WERI-Rb-1 (cell line): Measurements from ENCODE around the gene XIAP.
"Not testable (repeated sequence)": the region's sequence is repeated elsewhere in the genome, so short reads cannot be mapped to it uniquely, and the experiment has no call there.

Experiments used
- DNase-seq: peaks from one replicate; pipeline ENCODE4 v3.0.0-alpha.2; 2020
- H3K27ac ChIP-seq: fragments of 250-450 bp; sonication (Bioruptor Pico); 2 replicates; pipeline ENCODE4 v1.5.1; 2020; ENCODE audit warnings: mild to moderate bottlenecking, moderate library complexity
- H3K27me3 ChIP-seq: fragments of 250-450 bp; sonication (Bioruptor Pico); 2 replicates; pipeline ENCODE4 v1.5.1; 2021; ENCODE audit warnings: mild to moderate bottlenecking, low read depth, moderate library complexity; ENCODE audit not compliant: insufficient read depth, severe bottlenecking
- H3K36me3 ChIP-seq: fragments of 250-450 bp; sonication (Bioruptor Pico); 2 replicates; pipeline ENCODE4 v1.5.1; 2020; ENCODE audit warnings: mild to moderate bottlenecking, moderate library complexity
- H3K4me3 ChIP-seq: 2 replicates; pipeline ENCODE4 v1.5.1; 2011; ENCODE audit warnings: low read depth, mild to moderate bottlenecking, control low read depth, low read length
- H3K9me3 ChIP-seq: fragments of 250-450 bp; sonication (Bioruptor Pico); 2 replicates; pipeline ENCODE4 v1.5.1; 2021; ENCODE audit warnings: mild to moderate bottlenecking, moderate library complexity; ENCODE audit not compliant: severe bottlenecking
- CTCF ChIP-seq: IDR thresholded peaks from 2 replicates; pipeline ENCODE4 v1.5.1; 2011; ENCODE audit warnings: low read depth, mild to moderate bottlenecking, control low read depth, inconsistent platforms, low read length

The XIAP gene

GRCh38 chrX:123878252-123878721 lies 18.4 kb downstream of the XIAP start:
- Histone ChIP-seq H3K27ac (no peak overlapping the region), H3K4me3 (no peak overlapping the region), H3K9me3 (no peaks in the 10 kb centered on the region), H3K36me3 (no peaks in the 10 kb centered on the region), H3K27me3 (peaks cover 4% of the 10 kb centered on the region)
- TF ChIP-seq CTCF = no peak
- no peak for DNase-seq

GRCh38 chrX:123881330-123881729 lies 21.5 kb downstream of the XIAP start:
- no peak for TF ChIP-seq CTCF
- Histone ChIP-seq H3K4me3 (no peak overlapping the region), H3K9me3 (no peaks in the 10 kb centered on the region), H3K27me3 (peaks cover 4% of the 10 kb centered on the region), H3K27ac (no peak overlapping the region), H3K36me3 (no peaks in the 10 kb centered on the region)
- no peak for DNase-seq

GRCh38 chrX:123882391-123882790 lies 22.5 kb downstream of the XIAP start:
- no peaks in the 10 kb centered on the region for H3K9me3 ChIP-seq
- H3K36me3 ChIP-seq = no peaks in the 10 kb centered on the region
- no peak overlapping the region for H3K27ac ChIP-seq
- no peak overlapping the region for H3K4me3 ChIP-seq
- DNase-seq = no peak
- peaks cover 4% of the 10 kb centered on the region for H3K27me3 ChIP-seq
- no peak for TF ChIP-seq CTCF

DNA sequence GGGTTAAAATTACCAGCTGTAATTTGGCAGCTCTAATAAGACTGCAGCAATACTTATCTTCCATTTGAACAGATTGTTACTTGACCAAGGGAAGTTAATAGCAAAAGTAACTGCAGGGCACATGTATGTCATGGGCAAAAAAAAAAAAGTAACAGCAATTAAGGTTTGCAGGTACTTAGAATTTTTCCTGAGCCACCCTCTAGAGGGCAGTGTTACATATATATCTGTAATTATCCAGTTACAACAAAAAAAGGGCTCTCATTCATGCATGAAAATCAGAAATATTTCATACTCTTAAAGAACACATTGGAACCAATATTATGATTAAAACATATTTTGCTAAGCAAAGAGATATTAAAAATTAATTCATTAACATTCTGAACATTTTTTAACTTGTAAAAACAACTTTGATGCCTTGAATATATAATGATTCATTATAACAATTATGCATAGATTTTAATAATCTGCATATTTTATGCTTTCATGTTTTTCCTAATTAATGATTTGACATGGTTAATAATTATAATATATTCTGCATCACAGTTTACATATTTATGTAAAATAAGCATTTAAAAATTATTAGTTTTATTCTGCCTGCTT lies 25.1 kb downstream of the XIAP start:
- peak; percentile 33 for DNase-seq
- TF ChIP-seq CTCF = no peak
- no peak overlapping the region for H3K27ac ChIP-seq
- H3K4me3 ChIP-seq = no peak overlapping the region
- H3K9me3 ChIP-seq = no peaks in the 10 kb centered on the region
- peaks cover 3% of the 10 kb centered on the region for H3K36me3 ChIP-seq
- peaks cover 4% of the 10 kb centered on the region for H3K27me3 ChIP-seq

DNA sequence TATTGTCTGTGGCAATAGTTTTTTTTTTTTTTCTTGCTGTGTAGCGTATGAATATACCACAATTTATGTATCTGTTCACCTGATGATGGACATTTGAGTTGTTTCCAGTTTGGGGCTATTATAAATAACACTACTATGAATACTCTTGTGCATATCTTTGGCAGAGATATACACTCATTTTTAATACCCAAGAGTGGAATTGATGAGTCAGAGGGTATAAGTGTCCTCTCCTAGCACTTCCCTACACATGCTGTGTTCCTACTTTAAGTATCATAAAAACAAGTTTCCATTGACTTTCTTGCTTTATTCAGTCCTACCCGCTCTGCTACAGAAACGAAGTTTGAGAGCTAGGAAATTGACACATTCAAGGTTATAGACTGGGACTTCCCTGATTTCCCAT lies 39.8 kb downstream of the XIAP start:
- peaks cover 22% of the 10 kb centered on the region for H3K36me3 ChIP-seq
- H3K9me3 ChIP-seq = no peaks in the 10 kb centered on the region
- H3K4me3 ChIP-seq = no peak overlapping the region
- peaks cover 3% of the 10 kb centered on the region for H3K27me3 ChIP-seq
- DNase-seq = no peak
- TF ChIP-seq CTCF = no peak
- no peak overlapping the region for H3K27ac ChIP-seq

DNA sequence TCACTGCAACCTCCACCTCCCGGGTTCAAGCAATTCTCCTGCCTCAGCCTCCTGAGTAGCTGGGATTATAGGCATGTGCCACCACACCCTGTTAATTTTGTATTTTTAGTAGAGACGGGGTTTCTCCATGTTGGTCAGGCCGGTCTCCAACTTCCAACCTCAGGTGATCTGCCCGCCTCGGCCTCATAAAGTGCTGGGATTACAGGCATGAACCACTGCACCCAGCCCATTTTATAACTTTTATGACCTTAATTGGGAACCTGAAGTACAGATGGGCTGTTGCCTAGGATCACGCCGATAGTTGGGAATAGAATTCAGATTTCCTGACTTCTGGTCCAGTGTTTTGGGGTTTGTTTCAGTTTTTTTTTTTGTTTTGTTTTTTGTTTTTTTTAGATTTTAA lies 43.4 kb downstream of the XIAP start:
- not testable (repeated sequence) for DNase-seq, H3K27me3 ChIP-seq, H3K9me3 ChIP-seq, H3K4me3 ChIP-seq, H3K27ac ChIP-seq
- peaks cover 16% of the 10 kb centered on the region for H3K36me3 ChIP-seq
